GM18861 (cell line): ENCODE measurements around the gene ANKRD11.

ENCODE experiments used
- ATAC-seq: cut with Tn5 transposase; IDR thresholded peaks from one replicate; pipeline ENCODE4 v1.9.1; 2021; ENCODE audit not compliant: unreplicated experiment

The ANKRD11 gene

DNA sequence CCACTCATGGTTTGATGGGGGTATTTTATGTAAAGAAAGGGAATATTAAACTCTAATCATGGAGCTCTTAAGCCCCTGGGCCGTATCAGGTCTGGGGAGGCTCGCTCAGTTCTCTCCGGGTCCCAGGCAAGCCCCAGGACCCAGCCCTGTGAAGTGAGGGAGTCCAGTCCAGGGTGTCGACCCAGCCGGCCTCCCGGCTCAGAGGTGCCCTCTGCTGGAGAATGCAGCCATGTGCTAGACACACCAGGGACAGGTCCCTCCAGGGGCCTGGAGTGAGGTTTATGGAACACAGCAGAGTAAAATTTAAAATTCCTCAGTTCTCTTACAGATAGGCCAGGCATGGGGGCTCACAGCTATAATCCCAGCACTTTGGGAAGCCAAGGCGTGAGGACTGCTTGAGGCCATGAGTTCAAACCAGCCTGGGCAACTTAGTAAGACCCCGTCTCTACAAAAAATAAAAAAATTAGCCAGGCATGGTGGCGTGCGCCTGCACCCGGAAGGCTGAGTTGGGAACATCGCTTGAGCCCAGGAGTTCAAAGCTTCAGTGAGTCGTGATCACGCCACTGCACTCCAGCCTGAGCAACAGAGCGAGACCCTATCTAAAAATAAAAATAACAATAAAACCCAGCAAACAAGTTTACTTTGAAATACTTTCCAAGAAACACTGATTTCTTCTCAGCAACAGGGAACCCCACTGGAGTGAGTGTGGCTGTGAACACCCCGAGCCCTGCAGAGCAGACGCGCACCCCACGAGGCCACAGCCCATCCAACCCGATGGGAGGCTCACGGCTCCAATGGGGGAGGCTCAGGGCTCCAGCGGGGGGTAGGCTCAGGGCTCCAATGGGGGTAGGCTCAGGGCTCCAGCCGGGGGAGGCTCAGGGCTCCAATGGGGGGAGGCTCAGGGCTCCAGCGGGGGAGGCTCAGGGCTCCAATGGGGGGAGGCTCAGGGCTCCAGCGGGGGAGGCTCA is 200.6 kb downstream of the ANKRD11 start:
- ATAC-seq: no peak

DNA sequence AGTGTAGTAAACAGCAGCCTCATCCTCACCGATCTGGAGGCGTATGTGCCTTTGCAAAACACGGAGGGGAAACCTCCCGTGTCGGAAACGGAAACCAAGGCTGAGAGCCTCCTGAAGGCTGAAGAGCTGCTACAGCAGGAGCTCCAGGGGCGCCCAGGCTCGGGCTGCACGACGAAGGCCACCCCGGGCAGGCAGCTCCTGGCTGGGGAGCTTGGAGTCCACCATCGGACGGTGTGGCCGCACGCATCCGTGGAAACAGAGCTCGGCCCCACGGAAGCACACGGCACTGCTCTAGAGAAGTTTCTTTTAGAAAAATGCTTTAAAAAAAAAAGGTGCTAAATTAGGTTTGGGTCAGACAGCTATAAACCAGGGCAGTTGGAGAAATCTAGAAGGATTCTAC is 201.4 kb downstream of the ANKRD11 start:
- ATAC-seq: no peak

DNA sequence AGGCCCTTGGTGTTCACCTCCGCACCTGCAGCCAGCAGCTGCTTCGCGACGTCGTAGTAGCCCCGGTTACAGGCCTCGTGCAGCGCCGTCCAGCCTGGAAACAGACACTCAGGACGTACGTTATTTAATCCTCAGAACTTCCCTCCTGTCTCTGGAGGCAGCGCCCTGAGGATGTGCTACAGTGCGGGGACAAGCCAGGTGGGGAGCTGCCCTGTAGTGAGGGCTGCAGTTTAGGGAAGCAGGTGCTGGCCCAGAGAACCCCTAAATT is 201.8 kb downstream of the ANKRD11 start:
- no peak for ATAC-seq

DNA sequence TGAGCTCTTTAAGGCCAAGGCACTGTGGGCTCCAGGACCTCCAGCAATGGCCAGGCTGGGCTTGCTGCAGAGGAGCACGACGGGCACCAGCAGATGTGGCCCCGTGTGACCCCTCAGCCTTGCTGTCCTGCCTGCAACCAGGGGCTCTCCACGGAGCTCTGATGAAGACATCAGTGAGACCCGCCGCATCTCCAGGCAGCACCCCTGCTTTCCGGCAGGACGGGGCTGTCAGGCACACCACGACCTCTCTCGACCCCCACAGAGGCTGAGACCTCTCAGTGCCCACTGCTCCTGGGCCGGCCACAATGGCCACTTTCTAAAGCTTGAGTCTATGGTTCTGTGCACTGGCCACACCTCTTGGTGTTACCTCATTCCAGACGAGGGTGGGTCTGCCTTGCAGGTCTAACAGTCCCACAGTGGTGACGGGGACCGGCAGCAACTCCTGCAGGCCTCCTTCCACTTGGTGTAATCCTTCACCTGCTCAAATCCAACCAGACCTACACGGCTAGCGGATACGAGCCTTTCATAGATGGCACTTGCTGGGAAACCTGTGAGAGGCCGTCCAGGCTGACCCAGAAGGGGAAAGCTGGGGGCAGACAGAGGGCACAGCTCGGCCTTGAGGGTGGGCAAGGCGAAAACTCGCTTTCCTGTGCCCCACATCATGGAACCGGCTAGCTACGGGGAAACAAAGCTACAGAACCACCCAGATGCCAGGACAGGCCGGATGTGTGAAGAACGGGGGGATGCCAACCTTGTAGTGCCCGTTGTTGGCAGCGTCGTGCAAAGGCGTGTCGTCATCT is 202.4 kb downstream of the ANKRD11 start:
- ATAC-seq: no peak

DNA sequence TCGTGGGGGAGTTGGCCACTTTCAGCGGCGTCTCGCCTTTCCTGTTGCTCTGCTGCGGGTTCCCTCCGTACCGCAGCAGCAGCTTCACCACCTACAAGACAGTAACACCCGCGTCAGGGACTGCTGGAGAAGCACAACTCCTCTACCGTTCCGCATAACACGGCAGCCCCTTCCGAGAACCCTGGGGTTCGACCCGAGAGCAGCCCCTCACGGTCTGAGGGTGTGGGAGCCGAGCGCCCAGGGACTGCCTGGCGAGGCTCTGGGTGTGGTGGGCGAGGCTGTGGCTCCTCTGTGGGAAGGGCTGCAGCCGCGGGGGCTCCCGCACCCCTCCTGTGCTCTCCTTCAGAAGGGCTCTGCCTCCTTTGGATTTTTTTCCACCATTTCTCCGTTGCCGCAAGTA is 204.3 kb downstream of the ANKRD11 start:
- ATAC-seq: no peak

GRCh38 chr16:89285381-89285780 is 205.0 kb downstream of the ANKRD11 start:
- no peak for ATAC-seq

GRCh38 chr16:89283449-89283848 is 206.9 kb downstream of the ANKRD11 start:
- no peak for ATAC-seq

- ATAC-seq: no peak
Observed at GRCh38 chr16:89282523-89282922, 207.8 kb downstream of the ANKRD11 start.

DNA sequence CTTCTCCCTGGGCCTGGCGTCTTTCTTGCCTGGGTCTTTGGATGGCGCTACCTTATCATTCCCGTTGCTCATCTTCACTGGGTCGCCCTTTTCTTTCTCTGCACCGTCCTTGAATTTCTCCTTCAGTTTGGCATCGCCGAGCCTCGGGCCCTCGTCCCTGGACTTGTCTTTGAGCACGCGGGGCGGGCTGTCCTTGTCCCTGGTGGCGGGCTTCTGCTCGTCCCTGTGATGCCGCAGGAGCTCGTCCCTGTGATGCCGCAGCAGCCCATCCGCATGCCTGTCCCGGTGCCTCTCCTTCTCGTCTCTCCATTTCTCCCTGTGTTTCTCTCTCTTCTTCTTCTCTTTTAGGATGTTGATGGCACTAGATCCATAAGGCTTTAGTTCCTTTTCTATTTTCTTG is 208.5 kb downstream of the ANKRD11 start:
- no peak for ATAC-seq

DNA sequence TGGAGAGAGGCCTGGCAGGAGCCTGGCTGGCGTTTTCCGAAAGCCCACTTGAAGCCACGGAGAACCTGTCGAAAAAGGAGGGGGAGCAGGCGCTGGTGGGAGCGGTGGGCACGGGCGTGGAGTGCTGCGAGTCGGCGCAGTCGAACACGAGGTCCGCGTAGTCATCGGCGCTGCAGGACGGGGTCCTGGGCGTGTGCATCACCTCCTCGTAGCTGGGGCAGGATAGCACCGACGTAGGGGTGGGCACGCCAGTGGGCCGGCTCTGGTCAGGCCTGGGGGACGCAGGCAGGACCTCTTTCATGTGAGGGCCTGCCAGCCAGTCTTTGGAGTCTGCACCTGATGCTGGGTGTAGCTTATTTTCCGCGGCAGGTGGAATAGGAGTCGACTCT is 209.2 kb downstream of the ANKRD11 start:
- no peak for ATAC-seq

DNA sequence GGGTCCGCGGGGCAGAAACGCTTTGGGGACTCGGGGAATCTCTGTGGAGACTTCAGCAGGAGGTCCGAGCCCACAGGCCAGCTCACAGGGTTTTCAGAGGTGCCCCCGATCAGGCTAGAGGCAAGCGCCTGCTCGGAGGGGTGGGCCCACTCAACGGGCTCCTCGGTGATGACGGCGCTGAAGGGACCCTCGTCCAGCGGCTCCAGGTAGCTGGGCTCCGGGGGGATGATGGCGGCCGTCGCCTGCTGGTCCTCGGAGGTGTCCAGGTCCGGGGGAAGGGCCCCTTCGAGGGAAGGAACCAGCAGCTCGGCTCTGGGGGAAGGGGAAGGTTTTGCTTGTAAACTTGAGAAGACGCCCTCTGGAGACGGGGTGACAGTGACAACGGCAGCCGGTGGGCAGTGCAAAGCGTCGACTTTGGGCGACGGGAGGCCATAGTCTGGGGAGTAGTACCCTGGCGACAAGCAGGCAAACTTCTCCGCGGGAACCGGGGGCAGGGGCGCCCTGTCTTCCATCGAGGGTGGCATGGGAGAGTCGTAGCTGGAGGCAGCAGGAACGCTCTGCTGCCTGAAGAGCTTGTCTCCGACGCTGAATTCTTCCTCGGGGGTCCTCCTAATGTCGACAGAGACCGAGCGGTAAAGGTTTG is 209.7 kb downstream of the ANKRD11 start:
- ATAC-seq: no peak

DNA sequence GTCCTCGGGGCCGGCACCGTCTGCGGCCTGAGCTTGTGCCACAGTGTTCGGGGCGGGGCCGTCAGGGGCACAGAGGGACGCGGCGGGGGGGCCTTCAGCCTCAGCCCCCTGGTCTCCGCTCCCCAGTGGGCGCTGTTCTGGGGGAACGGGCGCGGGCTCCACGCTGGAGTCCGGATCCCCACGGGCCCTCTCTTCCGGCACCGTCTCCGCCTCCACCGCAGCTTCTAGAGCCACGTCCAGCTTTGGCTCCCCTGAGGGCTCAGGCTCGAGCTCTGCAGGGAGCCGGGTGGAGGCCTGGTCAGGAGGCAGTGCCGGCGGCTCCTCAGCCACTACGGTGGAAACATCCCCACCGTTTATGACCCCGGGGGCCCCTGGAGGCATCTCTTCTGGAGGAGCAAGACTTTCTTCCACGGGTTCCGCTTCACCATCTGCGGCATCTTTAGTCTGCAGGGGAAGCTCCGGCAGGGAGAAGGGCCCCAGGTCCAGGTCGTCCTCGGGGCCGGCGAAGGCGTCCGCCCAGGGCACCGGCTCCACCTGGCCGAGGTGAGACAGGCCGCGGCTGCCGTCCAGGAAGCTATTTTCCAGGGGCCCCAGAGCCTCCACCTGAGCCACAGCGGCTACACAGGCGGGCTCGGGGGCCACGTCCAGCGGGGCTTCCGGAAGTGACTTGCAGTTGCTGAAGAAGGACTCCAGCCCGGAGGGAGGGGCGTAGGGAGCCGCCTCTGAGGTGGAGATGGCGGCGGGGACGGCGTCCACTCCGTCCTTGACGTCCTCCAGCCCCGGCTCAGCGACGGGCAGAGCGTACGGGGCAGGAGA is 210.5 kb downstream of the ANKRD11 start:
- ATAC-seq: no peak

DNA sequence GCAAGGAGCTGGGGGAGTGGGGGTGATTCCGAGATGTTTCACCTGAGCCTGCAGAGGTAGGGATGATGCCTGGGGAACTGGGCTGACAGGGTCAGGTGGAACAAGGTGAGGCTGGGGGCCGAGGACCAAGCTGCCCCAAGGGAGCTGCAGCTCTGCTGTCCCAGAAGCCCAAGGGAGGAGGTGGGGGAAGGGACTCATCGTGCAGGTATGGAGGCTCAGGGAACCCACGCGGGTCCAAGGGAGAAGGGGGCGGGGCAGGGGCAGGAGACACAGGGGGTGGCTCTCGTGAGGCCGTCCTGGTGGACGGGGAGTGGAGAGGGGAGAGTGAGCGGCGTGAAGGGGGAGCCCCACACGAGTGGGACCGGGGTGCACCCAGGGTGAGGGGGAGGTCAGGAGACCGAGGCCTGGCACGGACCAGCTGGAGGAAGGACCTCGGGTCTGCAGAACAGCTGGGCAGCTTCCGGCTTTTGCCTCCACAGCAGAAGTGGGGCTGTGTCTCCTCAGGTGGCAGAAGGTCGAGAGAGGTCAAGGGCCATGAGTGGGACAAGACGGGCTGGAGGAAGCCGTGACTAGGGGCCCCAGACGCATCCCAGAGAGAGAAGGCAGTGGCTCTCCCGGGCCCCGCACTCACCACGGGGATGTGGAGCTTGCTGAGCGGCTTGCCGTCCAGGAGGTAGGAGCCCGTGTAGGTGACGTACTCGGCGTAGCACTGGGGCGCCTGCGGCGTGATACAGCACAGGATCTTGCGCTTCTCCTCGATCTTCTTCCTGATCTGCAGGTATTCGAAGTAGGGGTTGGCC is 211.7 kb downstream of the ANKRD11 start:
- ATAC-seq: no peak

DNA sequence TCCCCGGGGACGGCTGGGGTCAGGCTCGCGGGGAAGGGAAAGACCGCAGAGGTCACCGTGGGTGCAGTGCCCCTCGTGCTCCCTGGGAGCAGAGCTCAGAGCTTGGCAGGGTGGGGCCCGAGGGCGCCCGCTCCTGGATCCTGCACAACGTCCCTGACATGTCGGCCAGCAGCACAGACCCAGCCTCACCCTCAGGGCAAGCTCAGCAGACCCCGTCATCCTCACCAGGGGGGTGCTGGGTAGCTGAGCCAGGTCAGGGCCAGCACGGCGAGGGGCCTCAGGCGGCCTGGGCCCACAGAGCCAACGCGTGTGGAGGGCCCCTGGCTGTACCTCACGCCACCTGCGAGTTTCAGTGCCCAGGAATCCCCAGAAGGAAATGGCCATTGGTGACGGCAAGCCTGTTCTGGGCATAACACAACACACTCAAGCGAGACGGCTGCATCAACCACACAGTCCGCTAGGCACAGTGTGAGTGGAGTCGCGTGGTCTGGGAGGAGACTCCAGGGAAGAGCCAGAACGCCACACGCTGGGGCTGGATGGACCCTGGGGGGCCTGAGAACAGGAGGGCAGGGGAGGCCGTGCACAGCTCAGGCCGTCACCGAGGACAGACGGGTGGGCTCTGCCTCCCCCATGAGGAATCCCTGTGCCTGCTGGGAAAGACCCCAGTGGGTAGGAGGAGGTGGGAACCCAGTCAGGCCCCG is 212.6 kb downstream of the ANKRD11 start:
- ATAC-seq: no peak

GRCh38 chr16:89277049-89277448 is 213.3 kb downstream of the ANKRD11 start:
- no peak for ATAC-seq

DNA sequence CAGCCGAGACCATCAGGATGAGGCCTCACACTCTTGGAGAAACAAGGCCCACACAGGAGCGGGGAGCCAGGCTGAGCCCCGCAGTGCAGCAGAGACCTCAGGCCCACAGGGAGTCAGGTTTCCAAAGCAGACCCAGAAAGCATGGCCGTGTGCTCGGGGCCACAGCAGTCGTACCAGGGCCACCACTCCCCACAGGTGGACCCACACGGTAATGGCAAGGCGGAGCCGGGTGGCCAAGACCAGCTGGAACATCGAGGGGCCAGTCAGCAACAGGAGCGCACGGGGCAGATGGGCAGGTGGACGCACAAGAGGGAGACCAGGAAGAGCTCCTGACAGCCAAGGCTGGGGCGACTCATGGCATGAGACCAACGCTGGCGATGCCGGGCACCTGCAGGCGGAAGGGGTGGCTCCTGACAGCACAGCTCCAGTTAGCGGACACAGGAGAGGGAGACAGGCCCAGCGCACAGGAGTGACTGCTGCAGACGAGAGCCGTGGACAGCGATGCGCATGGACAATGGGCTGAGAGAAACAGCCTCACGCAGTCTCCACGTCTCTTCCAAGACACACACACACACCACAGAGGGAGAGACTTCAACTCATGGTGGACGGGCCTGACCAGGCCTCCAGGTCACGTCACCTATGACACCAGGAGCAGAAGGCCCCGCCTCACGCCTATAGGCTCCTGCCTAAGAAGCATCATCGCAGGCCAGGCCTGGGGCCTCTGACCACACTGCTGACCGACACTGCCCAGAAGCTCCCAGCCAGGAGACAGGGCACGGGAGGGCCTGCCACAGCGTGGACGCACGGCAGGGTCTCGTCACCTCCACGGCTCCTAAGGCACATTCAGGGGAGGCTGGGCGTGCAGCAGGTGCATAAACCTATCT is 214.3 kb downstream of the ANKRD11 start:
- no peak for ATAC-seq

DNA sequence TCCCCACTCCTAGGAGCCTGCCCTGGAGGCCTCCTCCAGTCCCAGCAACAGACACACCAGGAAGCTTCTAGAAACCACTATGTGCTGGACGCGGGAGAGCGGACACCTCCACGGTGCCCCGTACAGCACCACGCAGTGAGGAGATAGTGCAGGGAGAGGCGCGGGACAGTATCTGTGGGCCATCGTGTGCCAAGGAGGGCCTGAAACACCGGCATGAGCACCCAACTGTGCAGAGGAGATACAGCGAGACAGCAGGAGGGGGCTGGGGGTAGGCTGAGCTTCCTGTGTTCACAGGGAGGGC is 215.1 kb downstream of the ANKRD11 start:
- no peak for ATAC-seq

DNA sequence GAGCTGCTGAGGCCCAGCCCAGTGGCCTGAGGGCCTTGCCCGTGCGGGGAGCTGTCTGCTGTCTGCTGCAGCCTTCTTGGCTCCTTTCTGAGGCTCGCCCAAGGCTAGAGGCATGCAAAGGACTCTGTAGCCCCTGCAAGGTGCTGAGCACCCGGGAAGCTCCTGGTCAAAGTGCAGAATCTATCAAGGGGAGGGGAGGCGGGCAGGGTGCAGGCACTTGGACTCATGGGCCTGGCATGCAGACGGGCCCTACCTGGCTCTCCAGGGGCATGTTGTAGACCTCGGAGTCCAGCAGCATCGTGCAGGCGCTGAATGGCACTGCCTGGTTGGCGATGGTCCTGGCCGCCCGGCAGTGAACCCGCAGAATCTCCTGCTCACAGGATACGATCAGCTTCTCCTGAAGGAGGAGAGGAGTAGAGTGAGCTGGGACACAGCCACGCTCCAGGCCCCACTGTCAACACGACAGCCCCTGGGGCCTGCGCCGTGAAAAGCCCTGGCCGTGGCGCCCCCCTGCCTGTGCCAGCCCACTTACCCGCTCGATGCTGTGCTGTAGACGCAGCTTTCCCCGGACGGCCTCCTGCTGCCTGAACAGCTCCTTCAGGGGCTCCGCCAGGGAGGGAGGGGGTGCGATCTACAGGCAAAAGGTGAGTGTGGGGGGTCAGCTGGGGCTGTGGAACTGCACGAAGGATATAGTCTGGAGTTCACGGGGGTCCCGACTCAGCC is 215.6 kb downstream of the ANKRD11 start:
- ATAC-seq: no peak
